Psoas muscle (tissue), 8 donors: ENCODE results near the gene OLA1. TPM values are rescaled to one million over a fixed set of nuclear protein-coding genes. Genes with fewer than 3 reads are reported as not detected.

Experiments
- ATAC-seq, 4 donors: fragments of 200-7000 bp; cut with Tn5 transposase; one replicate each; pipeline ENCODE4 v1.9.1; 2020; ENCODE audit warnings: moderate library complexity in 3 of 4, mild to moderate bottlenecking in 2 of 4
- DNase-seq, 2 donors: peaks; one replicate each; pipeline ENCODE4 v3.0.0-alpha.2; 2020
- H3K27ac ChIP-seq: fragments of 200-600 bp; one replicate; pipeline ENCODE4 v1.8.0; 2022
- H3K27me3 ChIP-seq, 3 donors: fragments of 200-600 bp in 1 of 3; one replicate each; pipeline versions ENCODE4 v1.6.1 to v1.8.0; 2013 to 2022; ENCODE audit warnings: low read length in 2 of 3, mild to moderate bottlenecking in 2 of 3, moderate library complexity in 1 of 3; ENCODE audit not compliant: insufficient read depth in 3 of 3
- H3K36me3 ChIP-seq, 2 donors: fragments of 200-600 bp in 1 of 2; one replicate each; pipeline versions ENCODE4 v1.6.1 to v1.8.0; 2013 to 2022; ENCODE audit warnings: low read depth in 1 of 2, mild to moderate bottlenecking in 1 of 2, moderate library complexity in 1 of 2; ENCODE audit not compliant: insufficient read depth in 1 of 2
- H3K4me1 ChIP-seq: fragments of 200-600 bp; one replicate; pipeline ENCODE4 v1.8.0; 2022
- H3K4me3 ChIP-seq: fragments of 200-600 bp; one replicate; pipeline ENCODE4 v1.8.0; 2022; ENCODE audit warnings: mild to moderate bottlenecking
- H3K9me3 ChIP-seq: fragments of 200-600 bp; one replicate; pipeline ENCODE4 v1.8.0; 2022
- WGBS, 3 donors: extraction: QIAGEN DNeasy Blood & Tissue Kit; methylation state at CpG; one replicate each; pipeline versions ENCODE4 v1.1.6 to v1.1.7; 2013; 5-methylcytosine and 5-hydroxymethylcytosine counted together
- intact Hi-C, 2 donors: fragments of 100-400 bp; cut with DNase I; formaldehyde crosslinking; loops; one replicate each; pipeline versions ENCODE4 v1.11.0 to v1.14.2; 2022
- polyA plus RNA-seq, 3 donors: library from polyadenylated mRNA; stranded (reverse); fragments of 200-250 nt; gene quantifications; one replicate each; pipeline ENCODE4 v1.2.3, GENCODE V29; 2013
- total RNA-seq, 4 donors: library from RNA; stranded (reverse); fragmentation: NEBNext Ultra II Directional in 2 of 4; extraction: Animal tissue kit (Norgen Biotek cat#: 25700) in 2 of 4; gene quantifications; one replicate each; pipeline versions ENCODE4 v1.2.1 to v1.2.4, GENCODE V29; 2021 to 2023
- TF ChIP-seq, protein P1 (sequence below): fragments of 200-600 bp; IDR thresholded peaks from one replicate; pipeline ENCODE4 v1.8.0; 2022; ENCODE audit warnings: antibody characterized with exemption
- donor health status: healthy with polysubstance abuse.
- donor health status: DM: no; HTN: no; CAD: no; lungs with moderate emphysema.
- donor health status: Bipolar disorder and iron deficiency.
- donor health status: healthy.
- donor health status: DM: yes; HTN: yes; CAD: no.
- donor health status: DM: no; HTN: no; CAD: no.
- donor health status: DM: no; HTN: no; CAD: no.
- donor health status: DM: yes; HTN: yes; CAD: no.

The OLA1 gene
- total and polyA plus RNA-seq, 7 donors, result 86.8 to 125 (median 112) TPM

DNA sequence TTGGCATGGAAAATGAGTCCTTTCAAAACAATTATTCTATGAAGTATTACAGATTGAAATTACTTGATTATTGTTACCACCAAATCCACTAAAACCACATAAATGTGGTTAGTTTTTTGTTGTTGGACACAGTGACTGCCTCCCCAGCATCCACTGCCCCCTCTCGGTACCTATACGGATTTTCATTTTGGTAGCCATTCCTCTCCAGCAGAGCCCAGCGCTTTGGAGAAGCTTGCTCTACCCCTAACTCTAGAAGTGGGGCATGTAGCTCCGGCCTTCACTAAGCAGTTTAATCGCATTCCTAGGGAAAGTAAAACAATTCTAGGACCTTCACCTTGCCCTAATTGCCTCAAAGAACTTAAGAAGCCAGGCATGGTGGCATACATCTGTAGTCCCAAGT lies 24.2 kb downstream of the OLA1 start:
- intact Hi-C loops, result no loop called here
- 92 to 95% (median 95%) methylated on average over 5 of the region's 5 CpGs for WGBS, 3 donors
- no peak for DNase-seq
- Histone ChIP-seq H3K27me3 (no peaks in the 10 kb centered on the region), H3K27ac (no peak overlapping the region), H3K4me1 (no peaks in the 10 kb centered on the region), H3K9me3 (no peaks in the 10 kb centered on the region), H3K36me3 (peaks cover 0 to 30% of the 10 kb centered on the region in 2 donors), H3K4me3 (no peak overlapping the region)
- no peak for ATAC-seq
- TF ChIP-seq, protein P1, sequence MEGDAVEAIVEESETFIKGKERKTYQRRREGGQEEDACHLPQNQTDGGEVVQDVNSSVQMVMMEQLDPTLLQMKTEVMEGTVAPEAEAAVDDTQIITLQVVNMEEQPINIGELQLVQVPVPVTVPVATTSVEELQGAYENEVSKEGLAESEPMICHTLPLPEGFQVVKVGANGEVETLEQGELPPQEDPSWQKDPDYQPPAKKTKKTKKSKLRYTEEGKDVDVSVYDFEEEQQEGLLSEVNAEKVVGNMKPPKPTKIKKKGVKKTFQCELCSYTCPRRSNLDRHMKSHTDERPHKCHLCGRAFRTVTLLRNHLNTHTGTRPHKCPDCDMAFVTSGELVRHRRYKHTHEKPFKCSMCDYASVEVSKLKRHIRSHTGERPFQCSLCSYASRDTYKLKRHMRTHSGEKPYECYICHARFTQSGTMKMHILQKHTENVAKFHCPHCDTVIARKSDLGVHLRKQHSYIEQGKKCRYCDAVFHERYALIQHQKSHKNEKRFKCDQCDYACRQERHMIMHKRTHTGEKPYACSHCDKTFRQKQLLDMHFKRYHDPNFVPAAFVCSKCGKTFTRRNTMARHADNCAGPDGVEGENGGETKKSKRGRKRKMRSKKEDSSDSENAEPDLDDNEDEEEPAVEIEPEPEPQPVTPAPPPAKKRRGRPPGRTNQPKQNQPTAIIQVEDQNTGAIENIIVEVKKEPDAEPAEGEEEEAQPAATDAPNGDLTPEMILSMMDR, result no peak

DNA sequence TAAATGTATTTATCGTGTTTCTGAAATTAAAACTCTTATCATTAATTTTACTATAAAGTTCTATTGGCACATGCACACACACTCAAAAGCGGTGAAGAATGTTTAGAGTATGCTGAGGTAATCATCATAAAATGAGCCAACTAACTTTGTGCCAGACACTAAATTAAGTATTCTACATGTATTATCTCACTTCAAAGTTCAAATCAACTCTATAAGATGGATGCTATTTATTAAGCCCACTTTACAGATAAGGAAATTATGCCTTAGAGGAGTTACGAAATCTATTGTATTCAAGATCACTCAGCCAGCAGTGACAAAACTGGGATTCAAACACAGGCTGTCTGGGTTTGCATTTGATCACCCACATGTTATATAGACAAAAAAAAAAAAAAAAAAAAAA lies 24.9 kb downstream of the OLA1 start:
- intact Hi-C loops, result no loop called here
- peaks cover 0 to 23% of the 10 kb centered on the region in 2 donors for H3K36me3 ChIP-seq

DNA sequence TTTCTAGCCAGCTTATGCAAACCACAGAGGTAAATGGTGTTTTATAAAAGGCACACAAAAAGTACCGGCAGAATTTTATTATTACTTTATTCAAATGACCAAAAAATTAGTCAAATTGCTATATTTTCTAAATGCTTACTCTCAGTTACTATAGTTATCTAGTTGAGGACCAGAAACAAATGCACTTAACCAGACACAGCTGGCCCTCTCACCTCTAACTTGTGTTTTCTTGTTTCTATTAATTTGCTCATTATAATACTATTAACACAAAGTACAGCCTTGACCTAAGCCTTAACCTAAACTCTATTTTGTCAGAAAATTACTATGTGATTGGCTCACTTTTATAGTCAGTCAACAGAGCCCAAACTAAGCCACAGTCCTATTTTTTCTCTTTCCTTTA lies 26.2 kb downstream of the OLA1 start:
- TF ChIP-seq, protein P1, result no peak
- no peaks in the 10 kb centered on the region for H3K27me3 ChIP-seq
- intact Hi-C loops, result no loop called here

More for the DNA sequence above, 24.9 kb downstream of the OLA1 start:
- H3K9me3 ChIP-seq, result no peaks in the 10 kb centered on the region
- 94 to 96% (median 95%) methylated on average over 3 of the region's 3 CpGs for WGBS, 3 donors
- H3K27me3 ChIP-seq, result no peaks in the 10 kb centered on the region
- no peak overlapping the region for H3K4me3 ChIP-seq
- no peaks in the 10 kb centered on the region for H3K4me1 ChIP-seq
- ATAC-seq (no peak), DNase-seq (no peak)
- no peak overlapping the region for H3K27ac ChIP-seq
- TF ChIP-seq, protein P1, result no peak

DNA sequence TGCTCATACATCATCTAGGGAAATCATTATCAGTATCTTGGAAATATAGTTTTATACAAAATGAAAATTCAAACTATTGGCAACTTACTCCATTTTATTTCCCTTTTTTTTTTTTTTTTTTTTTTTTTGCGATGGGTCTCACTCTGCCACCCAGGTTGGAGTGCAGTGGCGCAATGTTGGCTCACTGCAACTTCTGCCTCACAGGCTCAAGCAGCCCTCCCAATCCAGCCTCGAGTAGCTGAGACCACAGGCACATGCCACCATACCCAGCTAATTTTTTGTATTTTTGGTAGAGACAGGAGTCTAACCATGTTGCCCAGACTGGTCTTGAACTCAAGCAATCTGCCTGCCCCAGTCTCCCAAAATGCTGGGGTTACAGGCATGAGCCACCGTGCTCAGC lies 29.0 kb downstream of the OLA1 start:
- intact Hi-C loops, result no loop called here
- no peak for ATAC-seq

More for the DNA sequence above, 26.2 kb downstream of the OLA1 start:
- Histone ChIP-seq H3K36me3 (peaks cover 0 to 15% of the 10 kb centered on the region in 2 donors), H3K4me3 (no peak overlapping the region), H3K9me3 (no peaks in the 10 kb centered on the region), H3K27ac (no peak overlapping the region), H3K4me1 (no peaks in the 10 kb centered on the region)
- DNase-seq (no peak), ATAC-seq (no peak)
- WGBS, 3 donors, result 94 to 100% (median 98%) methylated on average over 1 of the region's 1 CpG

More for the DNA sequence above, 29.0 kb downstream of the OLA1 start:
- no peak overlapping the region for H3K27ac ChIP-seq
- no peaks in the 10 kb centered on the region for H3K27me3 ChIP-seq
- H3K4me1 ChIP-seq, result no peaks in the 10 kb centered on the region
- peaks cover 0 to 9% of the 10 kb centered on the region in 2 donors for H3K36me3 ChIP-seq
- H3K4me3 ChIP-seq, result no peak overlapping the region
- H3K9me3 ChIP-seq, result no peaks in the 10 kb centered on the region
- no peak for DNase-seq
- TF ChIP-seq, protein P1, result no peak
- 94 to 97% (median 96%) methylated on average over 4 of the region's 4 CpGs for WGBS, 3 donors
